GM19238 (cell line): Measurements from ENCODE around the gene KIF26B.
"Not testable (repeated sequence)": the region's sequence is repeated elsewhere in the genome, so short reads cannot be mapped to it uniquely, and the experiment has no call there.

ENCODE experiments used
- DNase-seq: peaks from one replicate; pipeline ENCODE4 v3.0.0; 2011; ENCODE audit warnings: low spot score; ENCODE audit not compliant: insufficient read length

KIF26B gene

GRCh38 chr1:245353915-245354775 lies 199.4 kb downstream of the KIF26B start:
- DNase-seq, result no peak

- DNase-seq, result not testable (repeated sequence)
Observed at GRCh38 chr1:245355851-245356630, 201.3 kb downstream of the KIF26B start.

GRCh38 chr1:245356891-245357585 lies 202.3 kb downstream of the KIF26B start:
- DNase-seq, result no peak

GRCh38 chr1:245359101-245359680 lies 204.4 kb downstream of the KIF26B start:
- not testable (repeated sequence) for DNase-seq

- DNase-seq, result no peak
Observed at GRCh38 chr1:245361065-245361464, 206.3 kb downstream of the KIF26B start.

- DNase-seq, result no peak
Observed at GRCh38 chr1:245361951-245362350, 207.2 kb downstream of the KIF26B start.

GRCh38 chr1:245363461-245364200 lies 208.8 kb downstream of the KIF26B start:
- no peak for DNase-seq

- no peak for DNase-seq
Observed at GRCh38 chr1:245365095-245366020, 210.6 kb downstream of the KIF26B start.

- no peak for DNase-seq
Observed at GRCh38 chr1:245366886-245367285, 212.1 kb downstream of the KIF26B start.

GRCh38 chr1:245370175-245370825 lies 215.5 kb downstream of the KIF26B start:
- no peak for DNase-seq

- DNase-seq, result no peak
Observed at GRCh38 chr1:245370905-245371581, 216.3 kb downstream of the KIF26B start.

- no peak for DNase-seq
Observed at GRCh38 chr1:245373131-245373530, 218.3 kb downstream of the KIF26B start.

GRCh38 chr1:245375789-245376460 lies 221.1 kb downstream of the KIF26B start:
- no peak for DNase-seq

- no peak for DNase-seq
Observed at GRCh38 chr1:245377854-245378253, 223.1 kb downstream of the KIF26B start.

GRCh38 chr1:245378311-245378722 lies 223.5 kb downstream of the KIF26B start:
- DNase-seq, result no peak

- DNase-seq, result no peak
Observed at GRCh38 chr1:245378745-245379144, 224.0 kb downstream of the KIF26B start.

GRCh38 chr1:245380790-245381535 lies 226.2 kb downstream of the KIF26B start:
- no peak for DNase-seq
